ENCODE measurements around the gene EEF1E1.
"Not testable (repeated sequence)": the region's sequence is repeated elsewhere in the genome, so short reads cannot be mapped to it uniquely, and the experiment has no call there.

EEF1E1 gene

GRCh38 chr6:8061736-8062135, 40.6 kb downstream of the EEF1E1 start:
- DNase-seq = no peak

- no peak for DNase-seq
Measured at GRCh38 chr6:8060346-8060745, 42.0 kb downstream of the EEF1E1 start.

- DNase-seq = no peak
Measured at GRCh38 chr6:8059129-8059528, 43.2 kb downstream of the EEF1E1 start.

GRCh38 chr6:8057793-8058192, 44.6 kb downstream of the EEF1E1 start:
- no peak for DNase-seq

GRCh38 chr6:8057263-8057662, 45.1 kb downstream of the EEF1E1 start:
- DNase-seq = no peak

GRCh38 chr6:8054276-8054675, 48.1 kb downstream of the EEF1E1 start:
- no peak for DNase-seq

GRCh38 chr6:8047541-8048292, 54.6 kb downstream of the EEF1E1 start:
- DNase-seq = no peak

- not testable (repeated sequence) for DNase-seq
Measured at GRCh38 chr6:8045769-8046168, 56.6 kb downstream of the EEF1E1 start.

GRCh38 chr6:8043221-8043620, 59.1 kb downstream of the EEF1E1 start:
- DNase-seq = no peak

GRCh38 chr6:8041913-8042583, 60.3 kb downstream of the EEF1E1 start:
- DNase-seq = no peak

- DNase-seq = not testable (repeated sequence)
Measured at GRCh38 chr6:8034107-8034506, 68.2 kb downstream of the EEF1E1 start.

- no peak for DNase-seq
Measured at GRCh38 chr6:8030920-8031319, 71.4 kb downstream of the EEF1E1 start.
